HL-60 (cell line): Measurements from ENCODE around the gene CLIP2.

ENCODE experiments used
- GABPA ChIP-seq: IDR thresholded peaks from 2 replicates; pipeline ENCODE4 v1.6.1; 2012; ENCODE audit warnings: low read depth
- SPI1 ChIP-seq: IDR thresholded peaks from 2 replicates; pipeline ENCODE4 v1.6.1; 2012; ENCODE audit warnings: low read depth, mild to moderate bottlenecking, borderline replicate concordance
- TF ChIP-seq, protein P1 (sequence below): IDR thresholded peaks from one replicate; pipeline ENCODE4 v1.5.1; 2011; ENCODE audit warnings: low read length, control low read depth, inconsistent platforms; ENCODE audit not compliant: insufficient read depth
- TF ChIP-seq, protein P2 (sequence below): IDR thresholded peaks from 2 replicates; pipeline ENCODE4 v1.6.1; 2012; ENCODE audit warnings: low read depth; ENCODE audit not compliant: insufficient replicate concordance

GRCh38 chr7:74292757-74293576 is 3.8 kb downstream of the CLIP2 start:
- TF ChIP-seq, protein P1, sequence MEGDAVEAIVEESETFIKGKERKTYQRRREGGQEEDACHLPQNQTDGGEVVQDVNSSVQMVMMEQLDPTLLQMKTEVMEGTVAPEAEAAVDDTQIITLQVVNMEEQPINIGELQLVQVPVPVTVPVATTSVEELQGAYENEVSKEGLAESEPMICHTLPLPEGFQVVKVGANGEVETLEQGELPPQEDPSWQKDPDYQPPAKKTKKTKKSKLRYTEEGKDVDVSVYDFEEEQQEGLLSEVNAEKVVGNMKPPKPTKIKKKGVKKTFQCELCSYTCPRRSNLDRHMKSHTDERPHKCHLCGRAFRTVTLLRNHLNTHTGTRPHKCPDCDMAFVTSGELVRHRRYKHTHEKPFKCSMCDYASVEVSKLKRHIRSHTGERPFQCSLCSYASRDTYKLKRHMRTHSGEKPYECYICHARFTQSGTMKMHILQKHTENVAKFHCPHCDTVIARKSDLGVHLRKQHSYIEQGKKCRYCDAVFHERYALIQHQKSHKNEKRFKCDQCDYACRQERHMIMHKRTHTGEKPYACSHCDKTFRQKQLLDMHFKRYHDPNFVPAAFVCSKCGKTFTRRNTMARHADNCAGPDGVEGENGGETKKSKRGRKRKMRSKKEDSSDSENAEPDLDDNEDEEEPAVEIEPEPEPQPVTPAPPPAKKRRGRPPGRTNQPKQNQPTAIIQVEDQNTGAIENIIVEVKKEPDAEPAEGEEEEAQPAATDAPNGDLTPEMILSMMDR = no peak
- TF ChIP-seq SPI1 = no peak
- TF ChIP-seq, protein P2, sequence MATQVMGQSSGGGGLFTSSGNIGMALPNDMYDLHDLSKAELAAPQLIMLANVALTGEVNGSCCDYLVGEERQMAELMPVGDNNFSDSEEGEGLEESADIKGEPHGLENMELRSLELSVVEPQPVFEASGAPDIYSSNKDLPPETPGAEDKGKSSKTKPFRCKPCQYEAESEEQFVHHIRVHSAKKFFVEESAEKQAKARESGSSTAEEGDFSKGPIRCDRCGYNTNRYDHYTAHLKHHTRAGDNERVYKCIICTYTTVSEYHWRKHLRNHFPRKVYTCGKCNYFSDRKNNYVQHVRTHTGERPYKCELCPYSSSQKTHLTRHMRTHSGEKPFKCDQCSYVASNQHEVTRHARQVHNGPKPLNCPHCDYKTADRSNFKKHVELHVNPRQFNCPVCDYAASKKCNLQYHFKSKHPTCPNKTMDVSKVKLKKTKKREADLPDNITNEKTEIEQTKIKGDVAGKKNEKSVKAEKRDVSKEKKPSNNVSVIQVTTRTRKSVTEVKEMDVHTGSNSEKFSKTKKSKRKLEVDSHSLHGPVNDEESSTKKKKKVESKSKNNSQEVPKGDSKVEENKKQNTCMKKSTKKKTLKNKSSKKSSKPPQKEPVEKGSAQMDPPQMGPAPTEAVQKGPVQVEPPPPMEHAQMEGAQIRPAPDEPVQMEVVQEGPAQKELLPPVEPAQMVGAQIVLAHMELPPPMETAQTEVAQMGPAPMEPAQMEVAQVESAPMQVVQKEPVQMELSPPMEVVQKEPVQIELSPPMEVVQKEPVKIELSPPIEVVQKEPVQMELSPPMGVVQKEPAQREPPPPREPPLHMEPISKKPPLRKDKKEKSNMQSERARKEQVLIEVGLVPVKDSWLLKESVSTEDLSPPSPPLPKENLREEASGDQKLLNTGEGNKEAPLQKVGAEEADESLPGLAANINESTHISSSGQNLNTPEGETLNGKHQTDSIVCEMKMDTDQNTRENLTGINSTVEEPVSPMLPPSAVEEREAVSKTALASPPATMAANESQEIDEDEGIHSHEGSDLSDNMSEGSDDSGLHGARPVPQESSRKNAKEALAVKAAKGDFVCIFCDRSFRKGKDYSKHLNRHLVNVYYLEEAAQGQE = no peak
- TF ChIP-seq GABPA = peak; percentile 21; the same call in 1 of the 2 replicates
